C4-2B (cell line): ENCODE data around the gene MTSS2.

Experiments used
- ZFX ChIP-seq: fragments of 450-650 bp; IDR thresholded peaks from 2 replicates; pipeline ENCODE4 v1.6.1; 2017
- TF ChIP-seq, protein P1 (sequence below): fragments of 450-650 bp; conservative IDR thresholded peaks from 2 replicates; pipeline ENCODE4 v1.5.1; 2017; ENCODE audit warnings: mild to moderate bottlenecking

- TF ChIP-seq ZFX, result no peak
- TF ChIP-seq, protein P1, sequence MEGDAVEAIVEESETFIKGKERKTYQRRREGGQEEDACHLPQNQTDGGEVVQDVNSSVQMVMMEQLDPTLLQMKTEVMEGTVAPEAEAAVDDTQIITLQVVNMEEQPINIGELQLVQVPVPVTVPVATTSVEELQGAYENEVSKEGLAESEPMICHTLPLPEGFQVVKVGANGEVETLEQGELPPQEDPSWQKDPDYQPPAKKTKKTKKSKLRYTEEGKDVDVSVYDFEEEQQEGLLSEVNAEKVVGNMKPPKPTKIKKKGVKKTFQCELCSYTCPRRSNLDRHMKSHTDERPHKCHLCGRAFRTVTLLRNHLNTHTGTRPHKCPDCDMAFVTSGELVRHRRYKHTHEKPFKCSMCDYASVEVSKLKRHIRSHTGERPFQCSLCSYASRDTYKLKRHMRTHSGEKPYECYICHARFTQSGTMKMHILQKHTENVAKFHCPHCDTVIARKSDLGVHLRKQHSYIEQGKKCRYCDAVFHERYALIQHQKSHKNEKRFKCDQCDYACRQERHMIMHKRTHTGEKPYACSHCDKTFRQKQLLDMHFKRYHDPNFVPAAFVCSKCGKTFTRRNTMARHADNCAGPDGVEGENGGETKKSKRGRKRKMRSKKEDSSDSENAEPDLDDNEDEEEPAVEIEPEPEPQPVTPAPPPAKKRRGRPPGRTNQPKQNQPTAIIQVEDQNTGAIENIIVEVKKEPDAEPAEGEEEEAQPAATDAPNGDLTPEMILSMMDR, result no peak
These were observed 25.0 kb downstream of the MTSS2 start for GRCh38 chr16:70660672-70661350.
